SIG-M5 treated with dmso at 0.1 percent for 504 hours (cell line): Measurements from ENCODE around the gene MSI2.
A peak's percentile ranks its signal among the peaks of the same experiment; 100 is the strongest.

ENCODE experiments used
- DNase-seq: peaks from one replicate; lab custom pipeline; 2025; ENCODE audit not compliant: unreplicated experiment; lab: John Stamatoyannopoulos, UW

The MSI2 gene

DNA sequence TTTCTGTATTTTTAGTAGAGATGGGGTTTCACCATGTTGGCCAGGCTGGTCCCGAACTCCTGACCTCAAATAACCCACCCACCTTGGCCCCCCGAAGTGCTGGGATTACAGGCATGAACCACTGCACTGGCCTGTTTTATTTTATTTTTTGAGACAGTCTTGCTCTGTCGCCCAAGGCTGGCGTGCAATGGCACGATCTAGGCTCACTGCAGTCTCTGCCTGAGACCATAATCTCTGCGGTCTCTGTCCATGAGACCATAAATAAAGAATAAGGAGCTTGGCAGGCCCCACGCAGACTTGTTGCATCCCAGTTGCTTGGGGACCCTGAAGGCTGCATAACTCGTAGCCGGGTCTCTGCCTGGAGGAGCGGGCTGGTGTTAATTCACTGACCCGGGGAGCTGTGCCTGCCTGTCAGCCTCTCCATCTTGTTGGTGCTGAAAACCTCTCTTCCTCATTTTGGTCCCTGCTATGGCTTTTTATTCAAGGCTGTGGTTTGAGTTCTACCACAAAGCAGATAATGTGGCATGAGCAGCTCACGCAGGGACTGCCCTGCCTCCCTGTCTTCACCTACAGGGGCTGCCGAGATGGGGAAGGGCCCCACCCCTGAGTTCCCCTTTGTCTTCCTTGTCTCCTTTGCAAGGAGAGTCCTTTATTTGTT lies 82.1 kb downstream of the MSI2 start:
- DNase-seq = peak; percentile 69

DNA sequence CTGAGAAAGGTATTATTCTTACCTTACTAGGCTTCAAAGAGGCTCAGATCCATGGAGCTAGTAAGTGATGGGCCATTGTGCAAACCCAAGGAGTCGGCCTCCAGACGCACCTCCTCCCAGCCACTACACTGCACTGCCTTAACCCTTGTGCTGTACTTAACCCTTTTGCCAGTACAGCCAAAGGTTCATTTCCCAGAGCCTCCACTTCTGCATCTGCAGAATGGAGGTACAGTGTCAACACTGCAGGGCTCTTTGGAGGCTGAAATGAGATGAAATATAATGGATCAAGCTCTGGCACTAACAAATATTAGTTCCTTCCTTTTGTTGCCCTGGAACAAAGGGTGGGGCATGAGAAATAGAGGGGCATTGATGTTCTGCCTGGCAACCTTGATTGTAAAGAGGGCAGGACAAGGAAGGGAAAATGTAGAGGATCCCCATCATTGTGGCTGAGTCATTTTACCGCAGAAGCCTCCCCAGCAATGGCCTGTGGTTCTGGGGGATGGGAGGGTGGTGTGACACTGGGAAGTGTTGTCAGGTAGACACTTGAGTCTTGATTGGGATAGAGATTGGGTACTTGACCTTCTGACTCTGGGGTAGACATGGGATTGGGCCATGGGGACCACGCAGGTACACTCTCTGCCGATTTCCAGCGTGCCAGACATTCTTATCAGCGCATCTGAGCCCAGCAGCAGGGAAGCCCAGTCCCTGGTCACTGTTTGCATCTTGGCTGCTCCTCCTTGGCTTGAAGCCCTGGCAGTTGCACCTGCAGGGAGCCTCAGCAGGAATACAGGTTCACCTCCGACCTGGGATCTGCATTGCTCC lies 84.0 kb downstream of the MSI2 start:
- no peak for DNase-seq

DNA sequence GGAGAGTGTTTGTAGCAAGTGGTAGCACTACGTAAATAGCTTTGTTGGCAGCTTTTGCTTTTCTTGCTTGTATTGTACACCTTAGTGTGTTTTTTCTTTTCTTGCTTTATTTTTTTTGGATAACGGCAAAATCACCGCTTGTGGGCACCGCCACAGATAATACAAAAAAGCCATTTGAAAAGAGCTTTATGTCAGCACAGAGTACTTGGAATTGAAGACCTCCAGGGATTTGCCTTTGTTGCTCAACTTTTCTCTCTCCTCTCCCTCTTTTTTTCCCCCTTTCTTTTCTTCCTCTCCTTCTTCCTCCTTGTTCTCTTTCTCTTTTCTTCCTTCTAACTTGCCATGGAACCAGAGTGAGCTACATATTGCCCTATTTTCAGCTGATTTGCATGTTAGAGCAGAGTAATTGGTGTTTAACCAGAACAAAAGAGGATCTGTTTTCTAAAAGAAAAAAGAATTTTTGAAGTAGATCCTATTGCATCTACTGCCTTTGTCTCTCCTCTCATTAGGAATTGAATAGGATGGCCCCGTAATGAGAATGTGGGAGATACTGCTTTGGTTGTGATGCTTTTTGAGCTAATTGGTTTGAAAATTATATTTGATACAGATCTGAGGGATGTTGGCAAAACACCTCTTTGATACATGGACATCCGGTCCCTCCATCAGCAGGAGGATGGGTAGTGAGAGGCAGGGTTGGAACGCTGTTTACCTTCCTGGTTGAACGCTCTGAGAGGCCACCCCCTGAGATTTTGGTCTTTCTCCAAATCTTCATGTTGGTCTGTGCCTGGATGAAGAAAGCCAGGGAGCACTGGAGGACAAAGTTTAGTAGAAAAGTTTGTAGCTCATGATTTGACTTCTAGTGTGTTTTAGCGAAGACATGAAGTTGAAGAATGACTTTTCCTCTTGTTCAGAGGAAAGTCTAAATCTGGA lies 85.6 kb downstream of the MSI2 start:
- DNase-seq = no peak

DNA sequence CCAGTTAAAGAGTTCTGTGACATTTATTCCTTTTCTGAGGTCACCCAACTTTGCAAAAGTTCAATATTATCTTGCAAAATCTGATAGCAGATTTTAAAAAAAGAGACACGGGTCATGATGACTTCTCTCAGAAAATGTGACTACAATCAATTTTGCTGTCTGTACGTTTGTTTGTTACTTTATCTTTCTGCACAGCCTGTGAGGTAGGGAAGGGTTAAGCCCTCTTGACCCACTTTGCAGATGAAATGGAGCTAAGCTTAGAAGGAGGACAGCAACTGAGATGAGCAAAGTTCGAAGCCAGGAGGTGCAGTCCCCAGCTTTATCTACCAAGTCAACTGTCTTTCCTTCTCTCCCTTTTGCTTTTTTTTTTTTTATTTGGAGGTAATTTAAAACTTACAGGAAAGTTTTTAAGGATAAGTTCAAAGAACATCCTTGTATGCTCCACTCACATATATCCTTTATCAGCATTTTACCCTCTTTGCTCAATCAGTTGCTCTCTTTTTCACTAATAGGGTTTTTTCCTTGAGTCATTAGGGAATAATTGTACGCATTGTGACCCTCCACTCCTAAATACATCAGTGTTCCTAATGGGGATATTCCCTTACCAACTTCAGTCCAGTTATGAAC lies 86.8 kb downstream of the MSI2 start:
- DNase-seq = no peak

DNA sequence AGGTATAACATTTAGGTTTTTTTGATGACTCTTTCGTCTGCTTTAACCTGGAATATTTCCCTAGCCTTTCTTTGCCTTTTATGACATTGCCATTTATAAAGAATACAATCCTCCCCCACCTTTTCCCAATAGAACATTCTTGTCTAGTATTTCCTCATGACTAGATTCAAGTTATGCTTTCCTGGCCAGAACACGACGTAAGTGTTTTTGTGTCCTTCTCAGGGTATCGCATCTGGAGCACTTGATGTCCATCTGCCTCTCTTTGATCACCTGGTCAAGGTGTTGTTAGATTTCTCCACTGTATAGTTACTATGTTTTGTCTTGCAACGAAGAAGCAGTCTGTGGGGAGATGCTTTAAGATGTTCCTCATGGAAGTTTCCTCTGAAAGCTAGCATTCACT lies 87.4 kb downstream of the MSI2 start:
- DNase-seq = no peak

DNA sequence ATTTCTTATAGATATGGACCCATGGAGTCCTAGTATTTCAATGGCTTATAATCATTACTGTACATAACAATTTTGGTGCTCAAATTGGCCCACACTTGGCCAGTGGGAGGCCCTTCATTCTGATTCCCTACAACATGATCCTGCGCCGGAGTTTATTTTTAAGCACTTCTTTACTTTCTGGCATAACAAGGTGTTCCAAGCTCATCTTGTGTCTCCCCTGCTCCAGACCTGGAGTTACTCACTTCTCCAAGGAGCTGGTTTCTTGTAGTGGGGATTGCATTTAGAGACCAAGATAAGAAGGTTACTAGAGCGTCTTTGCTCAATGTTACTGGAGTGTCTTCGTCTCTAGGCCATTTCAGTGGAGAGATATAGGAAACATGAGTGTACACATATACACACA lies 87.9 kb downstream of the MSI2 start:
- DNase-seq = no peak

DNA sequence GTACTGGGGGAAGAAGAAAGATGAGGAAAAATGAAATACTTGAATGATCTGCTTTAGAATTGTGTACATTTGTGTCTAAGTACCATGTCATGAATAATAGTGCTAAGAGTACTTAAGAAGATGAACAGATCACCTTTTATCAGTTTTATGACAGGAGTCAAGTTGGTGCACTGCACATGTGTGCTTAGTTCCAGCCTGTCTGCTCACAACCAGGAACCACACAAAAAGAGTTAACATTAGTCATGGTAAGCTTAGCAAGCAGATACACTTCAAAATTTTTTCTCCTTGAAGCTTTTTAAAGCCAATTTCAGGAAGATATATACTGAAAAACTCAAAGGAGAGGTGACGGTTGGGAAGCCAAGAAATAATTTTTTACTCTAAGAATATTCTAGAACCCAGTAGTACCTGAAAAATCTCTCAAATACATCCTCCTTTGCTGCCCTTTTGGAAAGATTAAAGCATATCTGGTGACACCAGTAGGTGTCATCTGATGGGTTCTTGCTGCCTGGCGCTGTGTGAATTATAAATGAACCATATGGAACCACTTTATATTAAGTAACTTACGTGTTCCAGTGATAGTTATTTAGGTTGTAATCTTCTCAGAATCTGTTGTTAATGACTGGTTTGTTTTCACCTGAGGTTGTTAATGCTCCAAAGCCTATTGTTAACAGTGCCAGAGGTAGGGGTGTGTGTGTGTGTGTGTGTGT lies 93.4 kb downstream of the MSI2 start:
- no peak for DNase-seq

DNA sequence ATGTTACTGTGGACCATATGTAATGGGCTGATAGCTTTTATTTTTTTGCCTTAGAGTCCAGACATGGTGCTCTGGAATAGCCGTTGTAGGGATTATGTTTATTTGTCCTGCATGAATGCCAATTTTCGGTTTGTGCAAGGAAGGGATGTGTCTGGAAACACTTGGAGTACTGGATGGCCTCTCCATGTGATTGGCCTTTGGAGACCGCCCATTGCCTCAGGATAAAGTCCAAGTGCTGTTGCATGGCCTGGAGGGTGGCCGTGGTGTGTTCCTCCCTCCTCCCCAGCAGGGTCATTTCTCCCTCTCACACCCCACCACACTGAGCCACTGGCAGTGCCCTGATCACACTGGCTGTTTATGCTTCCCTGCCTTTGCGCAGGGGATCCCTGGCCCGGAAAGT lies 93.9 kb downstream of the MSI2 start:
- DNase-seq = no peak

DNA sequence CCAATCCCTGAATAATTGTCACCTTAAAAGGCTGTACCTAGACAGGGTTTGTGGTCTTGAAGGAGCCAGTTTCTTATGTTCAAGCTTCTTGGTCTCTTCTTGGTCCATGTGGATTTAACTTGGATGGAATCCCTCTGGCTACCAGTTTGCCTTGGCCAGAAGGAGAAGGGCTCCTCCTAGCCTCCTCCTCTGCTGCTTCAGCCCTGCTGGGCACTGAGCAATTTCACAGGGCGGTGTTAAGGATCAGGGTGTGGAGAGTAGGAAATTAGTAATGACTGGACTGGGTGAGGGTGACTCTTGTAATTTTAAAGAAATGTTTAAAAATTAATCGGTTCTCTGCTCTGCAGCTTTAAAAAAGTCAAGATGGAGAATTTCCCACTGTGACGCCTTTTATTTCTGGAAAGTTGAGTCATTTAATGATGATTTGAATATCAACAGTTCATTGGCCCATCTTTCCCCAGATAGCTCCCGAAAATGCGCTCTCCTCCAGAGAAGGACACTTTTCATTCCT lies 96.4 kb downstream of the MSI2 start:
- DNase-seq = no peak

DNA sequence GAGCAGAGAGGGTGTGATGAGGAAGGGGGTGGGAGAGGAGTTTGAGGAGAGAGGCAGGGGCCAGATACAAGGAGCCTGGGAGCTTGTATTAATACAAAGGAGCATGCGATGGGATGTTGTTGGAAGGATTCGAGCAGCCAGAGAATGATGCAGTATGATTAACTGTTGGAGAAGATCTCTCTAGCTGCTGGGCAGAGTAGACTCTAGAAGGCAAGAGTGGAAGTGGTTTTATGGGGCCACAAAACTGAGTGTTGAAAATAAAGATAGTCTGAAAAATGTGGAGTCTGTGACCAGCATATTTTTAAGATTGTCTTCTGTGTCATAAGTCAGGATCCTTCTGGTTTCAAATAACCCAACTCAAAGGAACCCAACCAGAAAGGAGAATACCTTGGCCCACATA lies 98.3 kb downstream of the MSI2 start:
- DNase-seq = no peak

DNA sequence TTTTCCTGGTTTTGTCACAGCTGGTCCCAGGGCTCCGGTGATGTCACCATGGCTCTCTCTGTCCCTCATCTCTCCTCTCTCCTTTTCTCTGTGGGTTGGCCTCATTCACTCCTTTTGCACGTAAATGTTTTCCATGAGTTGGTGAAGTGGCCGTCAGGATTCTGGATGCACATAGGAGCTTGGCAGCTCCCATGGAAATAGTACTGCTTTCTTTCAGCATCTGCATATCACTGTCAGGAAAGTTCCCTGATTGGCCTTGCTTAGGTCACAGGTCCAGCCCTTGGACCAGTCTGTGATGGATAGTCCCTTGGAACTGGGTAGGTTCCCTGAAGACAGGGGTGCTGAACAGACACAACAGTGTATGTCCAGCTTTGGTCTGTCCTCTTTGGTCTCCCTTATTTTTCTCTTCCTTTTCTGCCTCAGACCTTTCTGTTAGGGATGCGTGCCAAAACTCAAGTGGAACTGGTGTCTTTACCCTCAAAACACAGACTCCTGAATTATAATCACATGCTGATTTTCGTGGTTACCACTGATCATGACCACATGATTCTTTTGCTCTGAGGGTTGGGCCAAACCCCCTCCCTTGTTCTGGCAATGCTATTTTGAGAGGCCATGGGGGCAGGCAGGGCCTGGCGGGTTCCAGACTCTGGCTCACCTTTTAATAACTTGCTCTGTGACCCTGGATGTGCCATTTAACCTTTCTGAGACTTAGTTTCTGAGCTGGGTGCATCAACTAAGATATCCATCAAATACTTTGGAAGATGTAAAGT lies 99.0 kb downstream of the MSI2 start:
- DNase-seq = no peak

DNA sequence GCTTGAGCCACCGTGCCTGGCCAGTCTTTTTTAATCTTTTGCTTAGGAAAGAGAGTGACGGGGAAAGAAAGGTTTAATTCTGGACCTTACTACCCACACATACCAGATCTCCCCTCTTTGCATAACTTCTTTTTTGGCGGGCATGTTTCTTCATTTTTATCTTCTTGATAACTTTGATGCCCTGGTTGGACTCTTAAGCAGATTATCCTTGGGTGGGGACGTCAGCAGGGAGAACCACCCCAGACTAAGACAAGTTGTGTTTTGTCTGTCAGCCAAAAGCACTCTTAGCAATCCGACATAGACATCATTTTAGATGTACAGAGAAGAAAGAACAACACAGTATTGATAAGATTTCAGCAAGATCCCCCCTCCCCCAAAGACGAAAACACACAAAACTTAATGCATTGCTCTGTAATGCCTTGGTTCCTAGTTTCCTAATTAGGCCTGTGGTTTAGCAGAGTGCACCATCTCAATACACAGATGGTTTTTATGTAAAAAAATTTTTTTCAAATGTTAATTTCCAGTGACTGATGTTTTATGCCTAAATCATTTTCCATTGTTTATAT lies 99.9 kb downstream of the MSI2 start:
- DNase-seq = no peak

DNA sequence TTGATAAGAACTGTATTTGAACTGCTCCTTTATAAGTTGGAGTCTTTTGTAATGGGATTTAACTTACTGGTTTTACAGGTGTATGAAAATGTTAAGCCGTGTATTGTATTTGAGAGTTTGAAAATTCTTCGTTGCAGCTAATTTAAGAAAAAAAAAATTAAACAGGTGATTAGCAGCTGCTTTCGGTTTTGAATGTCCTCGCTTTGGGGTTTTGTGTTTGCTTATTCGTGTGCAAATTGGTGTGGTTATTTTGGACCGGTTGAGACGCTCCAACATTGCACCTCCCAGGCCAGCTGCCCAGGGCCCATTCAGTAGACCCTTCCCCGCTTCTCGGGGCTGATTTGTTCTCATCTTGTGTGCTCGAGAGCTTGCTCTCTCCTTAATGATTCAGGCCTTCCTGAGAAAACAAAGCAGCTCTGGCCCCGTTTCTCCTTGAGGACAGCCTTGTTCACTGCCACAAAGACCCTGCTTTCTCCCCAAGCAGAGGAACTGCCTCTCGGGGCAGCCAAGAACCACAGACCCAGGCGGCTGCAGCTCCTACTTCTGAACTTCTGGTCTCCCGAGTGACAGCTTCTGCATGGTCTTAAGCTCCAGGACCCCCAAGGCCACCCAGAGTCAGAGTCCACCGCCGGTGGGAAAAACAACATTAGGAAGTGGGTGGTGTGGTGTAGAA lies 100.5 kb downstream of the MSI2 start:
- DNase-seq = no peak

DNA sequence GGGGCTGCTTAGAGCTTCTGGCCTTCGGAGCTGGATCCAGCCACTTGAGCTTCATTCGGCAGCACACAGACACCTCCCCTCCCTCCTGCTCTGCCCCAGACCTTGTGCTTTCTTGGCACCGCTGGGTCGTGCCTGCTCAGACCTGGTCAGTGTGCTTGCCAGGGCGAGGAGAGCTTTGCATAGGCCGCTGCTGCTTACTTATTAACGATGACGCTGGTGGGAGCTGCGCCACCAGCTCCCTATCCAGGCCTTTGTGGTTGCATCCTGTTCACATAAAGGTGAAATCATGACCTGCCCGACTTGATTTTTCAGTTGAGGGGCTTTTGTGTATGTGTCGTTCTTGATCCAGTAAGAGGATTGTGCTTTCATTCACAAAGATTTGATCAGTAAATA lies 101.1 kb downstream of the MSI2 start:
- peak; percentile 74 for DNase-seq

DNA sequence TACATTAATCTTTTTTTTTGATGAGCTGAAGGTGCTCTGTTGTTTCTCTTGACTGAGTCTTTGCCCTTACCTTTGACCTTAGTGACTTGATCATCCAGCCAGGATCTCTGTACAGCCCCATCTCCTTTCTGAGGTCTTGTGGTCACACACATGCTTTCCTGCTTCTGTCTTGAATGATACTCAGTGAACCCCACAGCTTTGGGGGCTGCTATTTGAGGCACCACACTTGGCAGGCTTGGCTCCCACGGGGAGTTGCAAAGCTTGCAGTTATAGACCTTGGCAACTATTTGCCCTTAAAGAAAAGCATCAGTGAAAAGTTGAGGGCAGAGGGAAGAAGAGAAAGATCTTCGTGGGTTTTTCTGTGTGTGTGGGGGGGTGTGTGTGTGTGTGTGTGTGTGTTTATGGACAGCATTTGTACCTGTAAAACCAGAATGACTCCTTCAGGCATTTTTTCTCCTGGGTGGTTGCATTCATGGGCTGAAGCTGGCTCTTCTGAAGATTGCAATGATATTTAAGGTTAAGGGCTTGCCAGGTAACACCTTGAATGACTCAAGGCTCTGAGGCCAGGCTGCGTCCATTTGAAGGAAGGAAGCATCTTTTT lies 101.6 kb downstream of the MSI2 start:
- DNase-seq = peak; percentile 84

DNA sequence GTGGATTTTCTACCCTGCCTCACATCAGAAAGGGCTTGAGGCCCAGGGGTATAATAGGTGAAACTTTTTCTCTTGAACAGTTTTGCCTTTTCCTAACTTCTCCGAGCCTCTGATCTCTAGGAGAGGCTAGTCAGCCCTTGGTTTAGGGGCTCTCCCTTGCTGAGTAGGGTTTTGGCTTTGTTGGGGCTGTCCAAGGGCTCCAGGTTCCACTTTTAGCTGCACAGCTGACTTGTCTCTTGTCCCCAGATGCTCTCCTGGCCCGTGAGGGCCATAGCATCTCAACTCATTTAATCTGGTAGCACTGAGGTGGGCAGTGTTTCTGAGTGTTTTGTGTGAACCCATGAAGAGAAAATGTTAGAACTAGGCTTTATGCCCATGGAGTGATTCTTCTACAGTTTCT lies 103.9 kb downstream of the MSI2 start:
- DNase-seq = no peak

DNA sequence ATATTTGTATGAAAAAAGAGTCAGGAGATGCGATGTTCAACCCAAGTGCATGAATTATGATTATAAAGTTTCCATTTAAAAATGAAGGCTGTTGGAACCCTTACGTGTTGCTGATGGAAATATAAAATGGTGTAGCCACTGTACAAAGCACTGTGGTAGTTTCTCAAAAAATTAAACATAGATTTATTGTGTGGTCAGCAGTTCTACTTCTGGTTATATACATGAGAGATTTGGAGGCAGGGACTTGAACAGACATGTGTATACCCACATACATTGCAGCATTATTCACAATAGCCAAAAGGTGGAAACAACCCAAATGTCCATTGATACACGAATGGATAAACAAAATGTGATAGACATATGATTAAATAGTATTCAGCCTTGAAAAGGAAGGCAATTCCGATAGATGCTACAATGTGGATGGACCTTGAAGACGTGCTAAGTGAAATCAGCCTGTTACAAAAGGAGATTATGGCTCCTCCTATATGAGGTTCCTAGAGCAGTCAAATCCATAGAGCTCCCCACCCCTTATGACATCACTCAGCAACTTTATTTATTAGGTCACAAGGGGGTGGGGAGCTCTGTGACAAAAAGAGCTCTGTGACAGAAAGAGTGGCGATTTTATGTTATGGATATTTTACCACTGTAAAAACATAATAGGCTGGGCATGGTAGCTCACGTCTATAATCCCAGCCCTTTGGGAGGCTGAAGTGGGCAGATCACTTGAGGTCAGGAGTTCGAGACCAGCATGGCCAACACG lies 106.7 kb downstream of the MSI2 start:
- no peak for DNase-seq

DNA sequence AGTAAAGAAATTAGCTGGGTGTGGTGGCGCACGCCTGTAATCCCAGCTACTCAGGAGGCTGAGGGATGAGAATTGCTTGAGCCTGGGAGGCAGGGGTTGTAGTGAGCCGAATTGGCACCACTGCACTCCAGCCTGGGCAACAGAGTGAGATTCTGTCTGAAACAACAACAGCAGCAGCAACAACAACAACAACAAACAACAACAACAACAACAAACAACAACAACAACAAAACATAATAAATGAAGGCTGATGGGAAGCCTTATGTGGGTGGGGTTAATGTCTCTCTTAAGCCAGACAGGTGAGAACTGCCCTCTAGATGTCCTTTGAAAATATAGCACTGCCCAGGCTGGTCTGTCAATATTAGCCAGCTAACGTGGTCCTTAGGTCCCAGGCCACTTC lies 107.3 kb downstream of the MSI2 start:
- DNase-seq = no peak
